Islet precursor cell (in vitro differentiated cells): ENCODE measurements around the gene IL36A.

Experiments
- DNase-seq: peaks from one replicate; pipeline ENCODE4 v3.0.0-alpha.2; 2018

Gene IL36A

DNA sequence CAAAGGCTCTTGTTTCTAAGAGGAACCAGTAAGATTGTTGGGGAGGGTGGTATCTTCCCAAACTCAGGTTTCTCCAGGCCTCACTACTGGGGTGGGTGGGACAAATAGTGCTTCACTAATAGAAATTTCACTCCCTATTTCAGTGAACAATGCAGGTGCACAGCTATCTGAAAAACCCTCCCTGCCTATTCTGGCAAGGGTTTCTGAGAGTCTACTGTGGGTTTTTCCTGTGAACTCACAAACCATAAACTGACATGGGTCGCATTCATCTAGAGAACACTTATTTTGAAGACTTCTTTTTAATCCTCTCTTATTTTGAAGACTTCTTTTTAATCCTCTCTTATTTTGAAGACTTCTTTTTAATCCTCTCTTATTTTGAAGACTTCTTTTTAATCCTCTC, 4.4 kb downstream of the IL36A start:
- DNase-seq, result no peak

DNA sequence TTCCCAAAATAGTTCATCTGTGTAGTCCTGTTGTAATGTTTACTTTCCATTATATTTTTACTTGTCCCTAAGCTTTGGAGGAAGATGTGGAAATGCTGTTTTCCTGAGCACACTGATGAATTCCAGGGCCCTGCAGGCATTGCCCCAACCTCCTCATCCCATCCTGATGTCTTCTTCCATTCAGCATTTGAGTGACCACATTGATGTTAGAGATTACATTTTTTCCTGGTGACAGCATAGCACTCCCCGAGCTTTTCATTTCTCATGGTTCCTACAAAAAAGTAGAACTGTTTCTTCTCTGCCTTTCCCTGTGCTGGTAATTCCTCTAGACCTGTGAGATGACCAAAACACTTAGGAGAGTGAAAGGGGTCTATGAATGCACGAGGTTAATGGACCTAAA, 4.8 kb downstream of the IL36A start:
- no peak for DNase-seq

DNA sequence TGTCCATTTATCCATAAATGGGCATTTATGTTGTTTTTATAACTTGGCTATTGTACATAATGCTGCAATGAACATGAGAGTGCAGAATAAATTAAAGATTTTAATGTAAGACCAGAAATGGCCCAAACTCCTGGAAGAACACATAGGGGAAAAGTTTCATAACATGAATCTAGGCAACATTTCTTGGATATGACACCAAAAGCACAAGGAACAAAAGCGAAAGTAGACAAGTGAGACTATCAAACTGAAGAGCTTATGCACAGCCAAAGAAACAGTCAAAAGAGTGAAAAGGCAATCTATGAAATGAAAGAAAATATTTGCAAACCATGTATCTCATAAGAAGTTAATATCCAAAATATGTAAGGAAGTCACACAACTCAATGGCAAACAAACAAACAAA, 5.8 kb downstream of the IL36A start:
- no peak for DNase-seq

DNA sequence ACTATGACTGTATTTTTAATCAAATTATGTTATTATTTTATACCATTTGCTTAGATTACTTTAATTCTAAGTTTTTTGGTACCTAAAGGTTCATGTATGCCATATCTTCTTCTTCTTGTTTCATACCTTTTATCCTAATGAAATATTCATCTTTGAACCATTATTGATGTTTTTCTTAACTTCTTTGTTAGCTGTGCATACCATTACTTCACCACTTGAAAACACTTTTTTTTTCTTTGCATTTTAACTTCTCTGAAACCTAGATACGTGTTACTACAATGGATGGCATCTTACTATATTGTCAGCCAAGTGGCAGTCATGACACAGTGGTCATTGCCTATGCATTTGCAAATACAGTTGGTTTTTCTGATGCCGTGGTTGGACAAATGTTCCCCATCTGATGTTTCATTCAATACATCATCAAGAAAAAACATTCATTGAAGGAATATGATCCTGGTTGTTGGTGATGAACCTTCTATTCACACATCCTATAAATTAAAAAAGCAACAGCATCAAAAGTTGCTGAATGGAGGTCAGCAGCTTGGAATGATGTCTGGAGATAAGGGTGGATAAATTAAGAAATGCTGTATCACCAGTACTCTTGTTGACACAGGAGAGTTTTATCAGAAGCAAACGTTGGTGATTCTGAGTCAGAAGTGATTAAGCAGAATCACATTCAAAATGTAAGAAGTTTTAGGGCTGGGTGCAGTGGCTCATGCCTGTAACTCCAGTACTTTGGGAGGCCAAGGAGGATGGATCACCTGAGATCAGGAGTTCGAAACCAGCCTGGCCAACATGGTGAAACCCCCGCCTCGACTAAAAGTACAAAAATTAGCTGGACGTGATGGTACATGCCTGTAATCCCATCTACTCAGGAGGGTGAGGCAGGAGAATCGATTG, 7.4 kb downstream of the IL36A start:
- no peak for DNase-seq

DNA sequence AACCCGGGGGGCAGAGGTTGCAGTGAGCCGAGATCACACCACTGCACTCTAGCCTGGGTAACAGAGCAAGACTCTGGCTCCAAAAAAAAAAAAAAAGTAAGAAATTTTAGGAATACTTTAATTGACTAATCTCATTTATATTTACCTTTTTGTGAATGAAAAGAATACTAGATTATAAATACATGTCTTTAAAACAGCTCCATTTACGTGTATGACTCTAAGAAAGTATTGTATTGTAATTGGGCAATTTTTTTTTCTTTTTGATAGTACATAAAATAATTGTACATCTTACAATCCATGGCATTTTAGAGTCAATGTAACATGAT, 8.0 kb downstream of the IL36A start:
- no peak for DNase-seq

DNA sequence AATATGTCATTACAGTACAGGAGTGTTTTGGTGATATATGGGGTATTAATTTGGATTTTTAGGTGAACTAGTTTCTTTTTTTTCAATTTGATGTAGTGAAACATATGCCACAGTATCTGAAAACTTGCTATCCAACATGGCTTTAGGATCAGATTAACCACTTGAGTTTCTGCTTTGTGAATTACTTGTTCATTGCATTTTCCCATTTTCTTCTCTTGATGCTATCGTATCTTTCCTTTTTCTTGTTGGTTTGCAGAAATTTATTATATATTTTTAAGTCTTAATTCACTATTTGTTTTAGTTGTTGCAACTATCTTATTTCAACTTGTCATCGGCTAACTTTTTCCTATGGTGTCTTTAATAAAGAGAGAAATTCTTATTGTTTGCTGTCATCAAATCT, 8.8 kb downstream of the IL36A start:
- no peak for DNase-seq

DNA sequence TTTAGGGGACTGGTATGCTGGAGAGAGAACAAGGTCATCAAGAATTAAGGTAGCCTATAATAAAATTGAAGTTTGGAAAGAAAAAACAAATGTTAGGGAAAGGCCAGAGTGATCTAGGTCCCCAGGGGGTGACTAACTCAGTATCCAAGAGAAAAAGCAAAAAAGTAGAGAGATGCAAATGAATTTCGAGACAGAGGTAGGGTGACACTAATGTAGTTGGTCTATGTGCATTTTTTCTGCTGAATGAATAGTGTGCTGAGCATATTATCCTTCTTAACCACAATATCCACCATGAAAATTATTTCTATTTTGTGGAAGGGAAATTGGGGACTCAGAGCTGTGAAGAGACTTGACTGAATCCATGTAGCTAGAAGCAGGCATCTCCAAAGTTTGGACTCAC, 9.8 kb downstream of the IL36A start:
- no peak for DNase-seq

DNA sequence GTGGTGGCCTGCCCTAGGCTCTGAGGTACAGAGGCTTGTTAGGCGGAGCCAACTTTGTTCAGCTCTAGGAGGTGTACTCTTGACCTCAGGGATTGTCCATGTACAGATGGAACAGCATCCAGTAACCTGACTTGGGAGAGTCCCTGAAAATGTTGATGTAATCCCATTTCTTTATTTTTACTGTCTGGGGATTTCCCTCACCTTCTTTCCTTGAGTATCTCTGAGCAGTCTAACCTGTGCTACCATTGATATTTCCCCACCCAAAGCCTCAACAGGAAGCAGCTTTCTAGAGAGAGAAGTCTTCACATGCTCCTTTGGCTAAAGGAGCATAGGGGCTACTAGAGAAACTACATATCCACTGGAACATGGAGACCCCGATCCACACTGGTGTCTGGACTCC, 10.4 kb downstream of the IL36A start:
- DNase-seq, result no peak

DNA sequence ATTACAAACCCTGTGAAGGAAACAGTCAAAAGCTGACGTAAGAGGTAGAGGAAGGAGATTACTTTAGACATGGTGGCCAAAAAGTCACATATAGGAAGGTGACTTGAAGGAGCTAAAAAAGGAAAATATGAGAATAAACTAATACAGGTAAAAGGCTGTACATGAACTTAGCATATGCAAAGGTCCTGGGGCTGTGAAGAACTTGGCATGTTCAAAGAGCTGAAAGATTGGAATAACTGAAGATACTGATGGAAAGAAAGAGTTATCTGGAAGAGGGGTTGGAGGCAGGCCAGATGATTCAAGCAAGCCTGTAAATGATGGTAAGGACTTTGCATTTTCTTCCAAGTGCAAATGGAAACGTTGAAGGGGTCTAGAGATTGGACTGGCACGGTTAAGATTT, 13.2 kb downstream of the IL36A start:
- no peak for DNase-seq

DNA sequence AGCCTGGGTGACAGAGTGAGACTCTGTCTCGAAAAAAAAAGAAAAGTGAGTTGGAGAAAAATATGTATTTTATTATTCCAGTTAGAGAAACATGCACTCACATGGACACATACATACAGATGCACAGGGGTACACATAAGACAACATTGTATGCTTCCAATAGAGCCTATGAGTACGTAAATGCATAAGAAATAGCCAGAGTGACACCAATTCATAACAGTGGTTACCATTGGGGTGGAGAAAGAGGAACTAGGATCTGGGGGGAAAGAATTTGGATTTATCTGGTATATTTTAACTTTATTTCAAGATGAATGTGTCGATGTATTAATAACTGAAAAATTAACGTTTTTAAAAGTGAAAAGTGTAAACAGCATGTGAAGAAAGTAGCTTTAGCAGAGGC, 16.1 kb downstream of the IL36A start:
- DNase-seq, result no peak

DNA sequence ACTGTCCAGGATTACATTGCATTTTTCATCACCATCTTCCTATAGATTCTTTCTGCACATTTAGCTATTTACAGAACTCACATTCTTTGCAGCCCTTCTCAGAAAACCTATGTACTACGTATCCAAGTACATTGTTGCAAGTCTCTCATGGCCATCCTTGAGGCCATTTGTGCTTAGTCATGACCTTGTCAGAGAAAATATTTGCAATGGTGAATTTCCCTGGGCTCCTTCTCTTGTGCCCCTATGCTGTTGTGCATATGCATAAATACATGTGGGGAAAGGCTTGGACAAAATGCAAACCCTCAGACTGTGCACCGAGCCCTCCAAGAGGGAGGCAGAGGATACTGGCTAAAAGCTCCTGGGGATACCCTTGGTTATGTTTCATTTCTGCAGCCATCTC, 19.5 kb downstream of the IL36A start:
- DNase-seq, result no peak

DNA sequence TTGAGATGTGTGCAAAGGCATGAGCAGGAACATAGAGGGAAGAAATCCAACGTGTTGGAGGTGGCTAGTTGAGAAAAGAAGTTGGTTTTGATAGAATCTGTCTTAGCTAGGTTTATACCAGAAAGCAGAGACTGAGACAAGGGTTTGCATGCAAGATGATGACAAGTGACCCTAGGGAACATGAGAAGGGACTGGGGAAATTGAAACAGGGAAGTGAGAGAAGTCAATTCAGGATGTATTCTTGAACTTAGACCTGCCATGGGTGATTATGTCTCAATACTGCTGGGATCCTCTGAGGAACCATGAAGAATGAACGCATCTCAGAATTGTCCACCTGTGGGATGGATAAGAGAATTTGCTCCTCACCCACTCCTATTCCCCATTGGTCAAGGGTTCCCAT, 20.5 kb downstream of the IL36A start:
- no peak for DNase-seq

DNA sequence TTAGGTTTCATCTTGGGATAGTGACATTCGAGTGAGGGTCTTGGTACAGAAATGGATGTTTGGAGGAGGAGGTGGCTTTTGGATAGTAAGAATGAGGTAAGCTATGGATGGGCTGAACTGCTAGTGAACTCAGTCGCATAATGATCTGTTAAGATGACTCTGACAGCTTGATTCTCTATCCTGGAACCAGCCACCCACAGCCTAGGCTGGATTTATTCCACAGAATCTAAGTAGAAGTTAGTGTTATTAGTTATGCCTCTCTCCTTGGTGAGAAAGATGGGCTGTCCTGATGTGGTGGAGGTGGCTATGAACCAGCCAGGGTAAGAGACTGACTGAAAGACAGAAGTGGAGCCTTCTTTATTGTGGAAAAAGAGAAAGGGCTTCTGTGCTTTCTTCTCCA, 22.4 kb downstream of the IL36A start:
- no peak for DNase-seq

DNA sequence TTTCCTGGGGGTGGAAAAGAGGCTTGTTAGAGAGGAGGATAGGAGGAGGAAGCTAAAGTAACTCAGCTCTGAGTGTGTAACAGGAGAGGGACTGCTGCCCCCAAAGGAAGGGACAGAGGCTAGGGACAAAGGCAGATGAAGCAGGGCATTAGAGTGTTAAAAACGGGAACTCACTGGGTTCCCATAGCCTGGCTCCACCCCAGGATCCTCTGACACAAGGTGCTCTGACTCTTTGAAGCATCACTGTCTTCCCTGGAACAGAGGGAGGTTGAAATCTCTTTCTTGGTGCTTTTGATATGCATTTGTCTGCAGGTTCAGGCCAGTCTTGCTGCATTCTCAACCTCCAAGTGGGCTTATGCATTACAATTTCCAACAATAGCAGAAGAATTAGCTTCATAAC, 22.9 kb downstream of the IL36A start:
- DNase-seq, result no peak

DNA sequence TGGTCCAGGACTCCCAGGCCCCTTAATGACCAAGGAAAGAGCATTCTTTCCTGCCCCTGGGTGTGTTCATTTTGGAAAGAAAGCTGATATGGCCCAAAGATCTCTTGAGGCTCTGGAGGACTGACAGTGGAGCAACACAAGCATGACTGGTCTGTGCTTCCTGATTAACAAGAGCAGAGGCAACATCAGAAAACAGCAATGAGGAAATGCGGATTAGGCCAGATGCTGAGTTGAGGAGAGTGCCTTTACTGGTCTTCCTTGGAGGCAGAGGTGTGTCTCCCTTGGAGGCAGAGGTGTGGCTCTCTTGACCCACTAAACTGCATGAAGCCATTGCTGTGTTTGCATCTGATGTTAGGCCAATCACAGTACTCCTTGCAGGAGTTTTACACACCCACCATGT, 27.5 kb downstream of the IL36A start:
- DNase-seq, result no peak

DNA sequence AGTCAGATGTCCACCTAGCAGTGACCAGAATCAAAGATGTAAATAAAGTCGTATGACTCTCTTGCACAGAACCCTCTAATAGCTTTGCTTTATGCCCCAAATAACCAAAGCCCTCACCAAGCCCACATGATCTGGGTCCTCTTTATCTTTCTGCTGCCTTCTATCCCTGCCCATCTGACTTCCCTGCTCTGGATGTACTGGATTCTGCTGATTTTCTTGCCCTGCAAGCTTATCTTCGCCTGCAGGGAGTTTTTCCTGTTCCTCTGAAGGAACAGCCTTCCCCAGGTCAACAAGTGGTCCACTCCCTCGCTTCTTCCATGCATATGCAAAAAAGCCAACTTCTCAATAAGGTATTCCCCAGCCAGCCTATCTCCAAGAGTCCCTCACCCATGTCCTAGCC, 28.8 kb downstream of the IL36A start:
- no peak for DNase-seq

DNA sequence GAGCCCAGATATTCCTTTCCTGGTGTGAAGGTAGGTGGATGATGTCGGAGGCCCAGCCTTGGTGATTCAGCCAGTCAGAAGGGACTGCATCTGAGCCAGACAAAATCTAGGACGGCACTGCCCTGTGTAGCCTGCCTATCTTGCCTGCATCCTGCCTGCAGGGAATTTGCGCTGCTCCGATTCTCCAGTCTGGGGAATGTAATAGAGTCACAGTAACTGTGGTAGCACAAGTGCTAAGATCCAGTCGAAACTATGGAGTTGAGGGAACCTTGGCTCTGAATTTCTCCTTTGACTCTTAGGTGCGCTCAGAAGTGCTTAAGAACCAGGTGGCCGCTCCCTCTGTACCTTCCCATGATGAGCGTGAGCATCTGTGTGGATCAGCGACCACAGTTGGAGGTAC, 31.5 kb downstream of the IL36A start:
- DNase-seq, result no peak

DNA sequence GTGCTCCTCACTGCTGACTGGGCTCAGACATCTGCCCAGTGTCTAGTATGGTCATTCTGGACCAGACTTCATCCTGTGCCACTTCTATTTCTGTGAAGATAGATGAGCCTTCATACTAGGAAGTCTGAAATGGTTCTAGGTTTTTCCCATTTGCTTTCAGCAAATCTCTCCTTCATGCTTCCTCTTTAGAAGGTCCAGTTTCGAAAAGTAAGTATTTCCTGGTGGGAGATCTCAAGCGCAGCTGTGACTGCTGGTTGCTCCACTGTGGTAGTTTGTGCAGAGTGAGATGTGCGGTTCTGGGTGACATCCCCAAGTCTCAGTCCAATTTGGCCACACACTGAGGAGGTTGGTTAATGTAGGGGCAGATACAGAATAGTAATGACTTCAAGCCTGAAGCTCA, 33.0 kb downstream of the IL36A start:
- no peak for DNase-seq

DNA sequence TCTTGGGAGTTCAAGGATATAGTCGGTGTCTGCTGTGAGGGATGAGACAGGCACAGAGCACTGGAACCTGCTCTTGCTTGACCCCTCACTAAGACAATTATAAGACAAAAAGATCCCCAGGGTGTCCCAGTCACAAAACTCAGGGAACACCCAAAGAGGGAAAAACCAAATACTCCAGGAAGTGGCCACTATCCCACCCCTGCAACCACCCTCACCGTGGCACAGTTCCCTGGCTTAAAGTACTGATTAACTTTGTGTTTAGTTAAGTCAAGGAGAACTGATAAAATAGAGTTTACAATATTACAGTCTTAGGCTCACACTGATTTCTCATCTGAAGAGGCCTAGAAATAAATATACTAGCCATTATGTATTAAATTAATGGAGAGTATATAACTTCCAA, 33.9 kb downstream of the IL36A start:
- no peak for DNase-seq

DNA sequence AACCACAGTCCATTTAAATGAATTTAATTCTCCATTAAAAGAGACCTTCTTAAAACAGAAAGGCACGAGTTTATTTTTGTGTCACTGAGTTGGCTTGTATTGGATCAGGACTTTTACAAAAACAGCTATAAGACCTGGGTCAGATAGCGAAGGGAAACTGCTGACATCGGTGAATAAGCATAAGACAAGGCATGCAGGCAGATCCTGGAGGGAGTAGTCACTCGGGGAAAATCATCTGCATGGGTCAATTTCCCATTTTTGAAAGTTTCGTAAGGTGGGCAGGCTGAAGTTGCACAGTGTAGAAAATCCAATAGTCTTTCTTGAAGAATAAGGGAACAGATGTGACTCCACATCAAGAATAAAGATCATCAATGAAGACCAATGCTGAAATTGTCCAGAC, 34.5 kb downstream of the IL36A start:
- no peak for DNase-seq

DNA sequence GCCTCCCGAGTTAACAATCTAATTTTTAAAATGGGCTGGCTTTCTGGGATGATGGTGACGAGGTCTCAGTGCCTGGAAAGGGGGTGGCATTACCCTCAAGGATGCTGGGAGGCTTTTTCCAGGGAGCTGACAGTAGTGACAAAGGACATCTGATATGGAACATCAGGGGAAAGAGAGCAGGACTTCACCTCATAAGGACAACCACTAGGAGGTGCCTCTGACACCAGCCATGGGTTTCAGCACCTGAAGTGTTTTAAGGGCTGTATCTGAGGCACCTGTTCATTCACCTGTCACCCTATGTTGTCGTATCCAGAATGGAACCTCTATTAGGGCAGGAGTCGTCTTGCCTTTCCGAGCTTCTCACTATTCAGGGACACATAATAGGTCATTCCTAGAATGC, 36.6 kb downstream of the IL36A start:
- DNase-seq, result no peak

DNA sequence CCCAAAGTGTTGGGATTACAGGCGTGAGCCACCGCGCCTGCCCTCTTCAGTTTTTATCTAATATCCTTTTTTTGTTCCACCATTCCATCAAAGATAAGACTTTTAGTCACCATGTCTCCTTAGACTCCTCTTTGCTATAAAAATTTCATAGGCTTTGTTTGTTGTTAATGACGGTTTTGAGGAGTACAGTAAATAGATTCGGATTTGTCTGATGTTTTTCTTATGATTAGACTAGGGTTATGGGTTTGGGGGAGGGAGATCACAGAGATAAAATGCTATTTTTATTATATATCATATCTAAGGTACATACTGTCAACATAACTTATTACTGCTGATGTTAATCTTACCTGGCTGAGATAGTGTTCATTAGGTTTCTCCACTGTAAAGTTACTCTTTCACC, 41.2 kb downstream of the IL36A start:
- DNase-seq, result no peak

DNA sequence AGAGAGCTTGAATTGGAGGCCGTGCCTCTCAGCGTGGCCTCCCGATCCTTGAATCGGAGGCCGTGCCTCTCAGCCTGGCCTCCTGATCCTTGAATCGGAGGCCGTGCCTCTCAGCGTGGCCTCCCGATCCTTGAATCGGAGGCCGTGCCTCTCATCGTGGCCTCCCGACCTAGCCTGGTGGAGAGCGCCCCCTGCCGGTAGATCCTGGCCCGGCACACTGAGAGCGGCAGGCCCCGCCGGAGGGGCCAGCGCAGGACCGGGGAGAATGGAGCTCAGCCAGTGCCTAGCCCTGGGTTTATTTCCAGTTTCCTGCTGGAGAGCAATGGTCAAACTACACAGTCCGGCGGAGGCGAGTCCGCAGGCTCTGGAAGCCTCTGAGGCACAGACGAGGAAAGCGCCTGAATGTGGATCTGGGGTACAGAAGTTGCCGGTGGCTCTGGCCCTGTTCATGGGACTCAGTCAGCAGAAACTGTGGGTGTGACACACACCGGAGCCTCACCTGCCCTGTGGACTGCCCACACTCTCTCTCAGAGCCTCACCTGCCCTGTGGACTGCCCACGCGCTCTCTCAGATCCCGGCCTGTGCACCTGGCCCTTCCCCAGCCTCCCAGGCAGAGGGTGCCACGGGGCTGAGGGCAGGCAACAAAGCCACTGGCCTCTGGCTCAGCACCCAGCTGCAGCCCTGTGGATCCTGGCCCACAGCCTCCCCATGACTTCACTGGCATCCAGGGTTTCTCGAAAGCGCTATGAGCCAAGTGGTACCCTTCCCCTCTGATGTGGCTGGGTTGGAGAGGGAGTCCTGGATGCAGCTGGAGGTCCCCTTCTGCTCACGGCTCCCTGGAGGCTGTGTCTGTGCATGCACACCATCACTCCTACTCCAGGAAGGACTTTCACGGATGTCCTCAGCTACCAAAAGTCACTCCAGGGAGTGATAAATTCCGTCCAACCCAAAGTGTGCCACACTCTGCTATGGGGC, 45.9 kb downstream of the IL36A start:
- peak; percentile 37 for DNase-seq

DNA sequence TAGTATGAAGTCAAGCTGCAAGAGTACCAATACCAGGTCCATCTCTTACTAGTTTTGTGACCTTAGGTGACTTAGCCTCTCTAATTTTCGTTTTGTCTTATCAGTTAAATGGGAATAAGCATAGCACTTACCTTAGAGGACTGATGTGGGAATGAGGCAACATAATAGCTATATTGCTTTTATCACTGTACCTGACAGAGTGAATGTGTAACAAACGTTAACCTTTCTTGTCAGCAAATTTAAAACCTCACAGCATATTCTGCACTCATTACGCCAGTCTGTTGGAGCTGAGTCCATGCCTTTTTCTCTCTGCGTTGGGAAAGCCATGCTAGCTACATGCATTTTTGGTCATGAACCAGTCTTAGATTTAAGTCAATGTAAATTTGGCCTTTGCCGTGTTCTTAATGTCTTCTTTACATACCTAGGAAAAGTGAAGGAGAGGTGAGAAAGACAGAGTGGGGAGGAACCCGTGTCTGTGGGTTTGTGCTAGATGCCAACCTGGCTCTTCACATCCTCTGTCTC, 47.2 kb downstream of the IL36A start, which contains the start of gene IL36B:
Gene IL36B, minus strand, starts transcription at position 472 of the 522 bp plus-strand sequence.
- DNase-seq, result no peak
